G401 (cell line): Measurements from ENCODE around the gene EHMT1. TPM values are rescaled to one million over a fixed set of nuclear protein-coding genes. Genes with fewer than 3 reads are reported as not detected.

Experiments
- DNase-seq: peaks from one replicate; pipeline ENCODE4 v3.0.0-alpha.2; 2015; ENCODE audit warnings: low spot score
- in situ Hi-C: cut with HindIII; loops from 2 replicates; pipeline ENCODE4 v1.10.0; 2016; ENCODE audit warnings: low sequenced_read_pairs, mixed read lengths
- total RNA-seq: library from RNA; depleted of rRNA; stranded (reverse); fragments of >200 nt; shearing (Covaris generic); gene quantifications from 2 replicates; pipeline ENCODE4 v1.2.3, GENCODE V29; 2014

Gene EHMT1
- total RNA-seq, 1 experiment from 2014 or later: 97.4 TPM

DNA sequence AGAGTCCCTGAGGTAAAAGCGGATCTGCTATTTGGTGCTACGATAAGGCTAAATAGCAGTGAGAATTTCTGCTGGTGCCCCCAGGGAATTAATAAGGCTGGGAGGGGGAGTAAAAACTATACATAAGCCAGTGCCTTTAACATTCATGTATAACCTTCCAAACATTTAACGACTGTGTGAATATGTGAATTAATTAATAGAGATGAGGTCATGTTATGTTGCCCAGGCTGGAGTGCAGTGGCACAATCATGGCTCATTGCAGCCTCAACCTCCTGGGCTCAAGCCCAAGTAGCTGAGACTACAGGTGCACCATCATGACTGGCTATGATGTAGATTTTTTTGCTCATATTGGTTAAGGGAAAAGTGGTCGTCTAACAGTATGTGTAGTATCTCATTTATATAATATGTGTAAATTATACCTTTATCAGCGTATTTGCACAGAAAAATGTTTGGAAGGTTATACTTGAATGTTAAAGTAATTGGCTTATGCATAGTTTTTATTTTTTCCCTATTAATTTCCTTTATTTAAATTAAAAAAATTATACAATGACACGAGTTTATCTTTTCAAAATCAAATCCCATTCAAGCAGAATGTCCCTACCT is 64.6 kb downstream of the EHMT1 start:
- DNase-seq: peak; percentile 35
- in situ Hi-C loops: no loop called here

DNA sequence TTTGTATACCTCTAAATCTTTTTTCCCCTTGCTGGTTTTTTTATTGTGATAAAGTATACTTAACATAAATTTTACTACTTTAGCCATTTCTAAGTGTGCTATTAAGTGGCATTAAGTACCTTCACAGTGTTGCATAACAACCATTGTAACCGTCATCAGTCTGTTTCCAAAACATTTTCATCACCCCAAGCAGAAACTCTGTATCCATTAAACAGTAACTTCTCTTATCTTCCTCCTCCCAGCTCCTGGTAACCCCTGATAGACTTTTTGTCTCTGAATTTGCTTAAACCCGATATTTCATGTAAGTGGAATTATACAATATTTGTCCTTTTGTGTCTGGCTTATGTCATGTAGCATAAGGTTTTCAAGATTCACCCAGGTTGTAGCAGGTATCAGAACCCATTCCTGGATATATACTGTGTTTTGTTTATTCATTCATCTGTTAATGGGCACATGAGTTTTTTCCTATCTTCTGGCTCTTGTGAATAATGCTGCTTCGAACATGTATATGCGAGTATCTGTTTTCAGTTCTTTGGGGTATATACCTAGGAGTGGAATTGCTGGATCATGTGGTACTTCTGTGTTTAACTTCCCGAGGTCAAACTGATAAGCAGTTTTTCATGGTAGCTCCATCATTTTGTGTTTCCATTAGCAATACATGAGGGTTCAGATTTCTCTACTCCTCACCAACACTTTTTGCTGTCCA is 66.4 kb downstream of the EHMT1 start:
- in situ Hi-C loops: no loop called here
- no peak for DNase-seq

DNA sequence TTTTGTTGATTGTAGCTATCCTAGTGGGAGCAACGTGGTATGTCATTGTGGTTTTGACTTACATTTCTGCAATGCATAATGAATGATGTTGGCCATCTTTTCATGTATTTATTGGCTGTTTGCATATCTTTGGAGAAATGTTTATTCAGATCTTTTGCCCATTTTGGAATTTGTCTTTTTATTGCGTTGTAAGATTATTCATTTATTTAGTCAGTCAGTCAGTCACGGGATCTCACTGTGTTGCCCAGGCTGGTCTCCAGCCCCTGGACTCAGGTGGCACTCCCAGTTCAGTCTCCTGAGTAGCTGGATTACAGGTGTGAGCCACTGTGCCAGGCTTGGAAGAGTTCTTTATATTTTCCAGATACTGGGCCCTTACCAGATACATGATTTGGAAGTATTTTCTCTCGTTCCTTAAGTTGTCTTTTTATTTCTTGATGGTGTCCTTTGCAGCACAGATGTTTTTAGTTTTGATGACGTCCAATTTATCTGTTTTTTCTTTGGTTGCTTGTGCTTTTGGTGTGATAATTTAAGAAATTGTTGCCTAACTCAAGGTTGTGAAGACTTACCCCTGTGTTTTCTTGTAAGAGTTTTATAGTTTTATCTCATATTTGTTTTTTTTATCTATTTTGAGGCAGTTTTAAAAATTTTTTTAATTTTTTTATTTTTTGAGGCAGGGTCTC is 67.1 kb downstream of the EHMT1 start:
- no peak for DNase-seq
- in situ Hi-C loops: no loop called here

DNA sequence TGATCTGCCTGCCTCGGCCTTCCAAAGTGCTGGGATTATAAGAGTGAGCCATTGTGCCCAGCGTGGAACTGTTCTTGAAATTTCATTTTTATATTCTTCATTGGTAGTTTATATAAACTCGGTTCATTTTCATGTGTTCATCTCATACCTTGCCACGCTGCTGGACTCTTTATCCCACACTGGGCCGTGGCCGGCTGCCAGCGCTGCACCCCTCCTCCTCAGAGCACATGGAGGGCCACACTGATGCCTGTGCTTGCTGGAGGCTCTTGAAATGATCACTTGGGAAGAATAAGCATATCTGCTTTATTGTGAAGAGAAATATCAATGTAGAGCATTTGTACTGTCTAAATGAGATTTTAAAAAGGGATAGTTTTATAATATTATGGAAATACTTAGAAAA is 69.5 kb downstream of the EHMT1 start:
- in situ Hi-C loops: no loop called here
- no peak for DNase-seq

DNA sequence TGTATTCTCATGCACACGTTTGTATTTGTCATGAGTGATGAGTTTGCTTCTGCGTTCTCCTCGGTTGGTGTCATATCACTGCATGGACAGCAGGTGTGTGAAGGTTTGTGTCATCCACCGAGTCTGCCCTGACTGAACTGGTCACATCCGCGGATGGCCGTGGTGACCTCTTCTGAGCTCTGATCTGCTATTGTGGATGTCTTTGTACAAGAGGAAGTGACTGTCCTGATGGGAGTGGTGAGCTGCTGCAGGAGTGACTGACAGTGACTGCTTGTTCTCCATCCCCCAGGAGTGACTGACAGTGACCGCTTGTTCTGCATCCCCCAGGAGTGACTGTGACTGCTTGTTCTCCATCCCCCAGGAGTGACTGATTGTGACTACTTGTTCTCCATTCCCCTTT is 69.9 kb downstream of the EHMT1 start:
- in situ Hi-C loops: no loop called here
- DNase-seq: peak; percentile 27

DNA sequence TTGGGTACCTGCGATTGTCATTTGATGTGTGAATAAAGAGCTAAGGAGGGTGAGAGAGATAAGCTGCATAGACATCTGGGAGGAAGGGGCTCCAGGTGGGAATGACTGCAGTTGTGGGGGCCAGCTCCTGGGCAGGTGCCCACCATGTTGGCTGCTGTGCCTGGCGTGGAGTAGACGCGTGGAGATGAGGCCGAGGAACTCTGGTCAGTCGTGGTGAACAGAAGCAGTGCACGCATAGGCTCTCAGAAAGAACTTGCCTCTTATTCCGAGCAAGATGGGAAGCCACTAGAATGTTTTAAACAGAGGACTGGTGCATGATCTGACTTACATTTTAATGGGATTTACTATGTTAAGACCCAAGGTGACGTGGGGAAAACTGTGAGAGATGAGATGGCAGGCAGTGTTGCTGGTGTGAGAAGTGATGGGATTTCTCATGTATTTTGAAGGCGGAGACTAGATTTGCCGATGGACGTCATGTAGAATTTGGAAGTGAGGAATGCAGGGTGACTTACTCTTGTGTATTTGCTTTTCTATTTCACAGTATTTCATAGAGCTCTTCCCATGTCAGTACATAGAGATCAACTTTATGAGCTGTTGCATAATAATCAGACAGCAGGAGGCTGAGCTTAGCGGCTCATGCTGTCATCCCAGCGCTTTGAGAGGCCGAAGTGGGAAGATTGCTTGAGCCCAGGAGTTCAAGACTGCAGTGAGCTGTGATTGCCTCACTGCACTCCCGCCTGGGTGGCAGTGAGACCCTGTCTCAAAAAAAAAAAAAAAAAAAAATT is 71.1 kb downstream of the EHMT1 start:
- in situ Hi-C loops: no loop called here

DNA sequence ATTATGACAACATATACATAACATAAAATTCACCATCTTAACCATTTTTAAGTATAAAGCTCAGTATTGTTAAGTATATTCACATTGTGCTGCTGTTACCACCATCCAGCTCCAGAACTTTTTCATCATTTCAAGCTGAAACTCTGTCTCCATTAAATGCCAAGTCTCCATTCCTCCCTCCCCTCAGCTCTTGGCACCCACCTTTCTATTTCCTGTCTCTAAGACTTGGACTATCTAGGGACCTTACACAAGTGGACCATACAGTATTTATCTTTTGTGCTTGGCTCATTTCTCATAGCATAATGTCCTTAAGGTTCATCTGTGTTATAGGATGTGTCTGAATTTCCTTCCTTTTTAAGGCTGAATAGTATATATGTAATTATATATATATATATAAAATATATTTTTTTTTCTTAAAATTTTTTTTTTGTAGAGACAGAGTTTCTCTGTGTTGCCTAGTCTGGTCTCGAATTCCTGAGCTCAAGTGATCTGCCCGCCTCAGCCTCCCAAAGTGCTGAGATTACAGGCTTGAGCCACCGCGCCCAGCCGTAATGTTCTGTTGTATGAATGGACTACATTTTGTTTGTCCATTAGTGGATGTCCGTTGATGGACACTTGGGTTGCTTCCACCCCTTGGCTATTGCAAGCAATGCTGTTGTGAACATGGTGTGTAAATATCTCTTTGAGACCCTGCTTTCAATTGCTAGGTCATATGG is 72.3 kb downstream of the EHMT1 start:
- in situ Hi-C loops: no loop called here

More for the DNA sequence above, 71.1 kb downstream of the EHMT1 start:
- peak; percentile 56 for DNase-seq

DNA sequence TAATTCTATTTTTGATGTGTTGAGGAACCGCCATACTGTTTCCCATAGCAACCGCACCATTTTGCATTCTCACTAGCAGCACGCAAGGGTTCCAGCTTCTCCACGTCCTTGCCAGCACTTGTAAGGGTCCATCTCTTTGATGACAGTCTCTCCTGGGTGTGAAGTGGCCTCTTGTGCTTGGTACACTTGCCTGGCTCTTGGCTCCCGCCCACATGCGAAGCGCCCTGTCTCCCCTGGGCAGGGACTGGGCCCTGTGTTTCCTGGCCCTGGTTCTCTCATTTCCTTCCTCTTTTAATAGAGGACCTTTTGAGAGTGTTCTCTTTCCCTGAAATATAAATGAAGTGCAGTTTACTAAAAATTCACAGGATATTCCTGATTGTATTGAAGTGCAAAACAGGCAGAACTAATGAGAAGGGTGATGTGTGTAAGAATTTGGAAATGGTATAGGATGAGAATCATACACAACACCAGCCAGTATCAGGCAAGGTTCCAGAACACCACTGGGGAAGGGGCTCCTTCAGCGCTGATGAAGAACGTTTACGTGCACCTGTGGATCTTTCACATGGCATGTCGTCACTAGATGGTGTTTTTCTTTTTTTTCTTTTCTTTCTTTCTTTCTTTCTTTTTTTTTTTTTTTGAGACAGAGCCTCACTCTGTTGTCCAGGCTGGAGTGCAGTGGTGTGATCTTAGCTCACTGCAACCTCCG is 73.0 kb downstream of the EHMT1 start:
- in situ Hi-C loops: no loop called here
- DNase-seq: no peak

More for the DNA sequence above, 72.3 kb downstream of the EHMT1 start:
- DNase-seq: no peak

DNA sequence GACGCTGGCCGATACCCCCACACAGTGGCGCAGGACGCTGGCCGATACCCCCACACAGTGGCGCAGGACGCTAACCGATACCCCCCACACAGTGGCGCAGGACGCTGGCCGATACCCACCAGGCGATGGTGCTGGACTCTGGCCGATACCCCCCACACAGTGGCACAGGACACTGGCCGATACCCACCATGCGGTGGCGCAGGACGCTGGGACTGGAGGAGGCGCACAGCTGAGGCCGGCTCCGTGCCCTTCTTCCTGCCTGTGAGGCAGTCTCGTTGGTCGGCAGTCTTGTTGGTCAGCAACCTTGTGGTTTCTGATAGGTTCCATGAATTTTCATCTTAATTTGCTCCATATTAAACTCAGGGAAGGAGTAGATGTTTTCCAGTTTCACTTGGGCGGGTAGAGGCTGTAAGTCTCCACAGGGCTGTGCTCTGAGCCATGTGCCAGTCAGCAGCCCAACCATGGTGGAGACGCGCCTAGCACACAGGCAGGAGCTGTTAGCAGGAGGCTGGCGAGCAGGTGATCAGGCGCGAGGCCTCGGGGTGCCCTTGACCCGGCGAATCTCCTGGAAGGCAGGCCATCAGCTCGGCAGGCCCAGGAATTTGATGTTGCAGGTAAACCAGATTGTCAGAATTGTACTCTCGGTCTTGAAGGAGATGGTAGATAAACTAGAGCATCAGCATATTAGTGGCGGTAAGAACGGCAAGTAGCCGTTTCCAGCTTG is 75.6 kb downstream of the EHMT1 start:
- in situ Hi-C loops: no loop called here
- DNase-seq: no peak

DNA sequence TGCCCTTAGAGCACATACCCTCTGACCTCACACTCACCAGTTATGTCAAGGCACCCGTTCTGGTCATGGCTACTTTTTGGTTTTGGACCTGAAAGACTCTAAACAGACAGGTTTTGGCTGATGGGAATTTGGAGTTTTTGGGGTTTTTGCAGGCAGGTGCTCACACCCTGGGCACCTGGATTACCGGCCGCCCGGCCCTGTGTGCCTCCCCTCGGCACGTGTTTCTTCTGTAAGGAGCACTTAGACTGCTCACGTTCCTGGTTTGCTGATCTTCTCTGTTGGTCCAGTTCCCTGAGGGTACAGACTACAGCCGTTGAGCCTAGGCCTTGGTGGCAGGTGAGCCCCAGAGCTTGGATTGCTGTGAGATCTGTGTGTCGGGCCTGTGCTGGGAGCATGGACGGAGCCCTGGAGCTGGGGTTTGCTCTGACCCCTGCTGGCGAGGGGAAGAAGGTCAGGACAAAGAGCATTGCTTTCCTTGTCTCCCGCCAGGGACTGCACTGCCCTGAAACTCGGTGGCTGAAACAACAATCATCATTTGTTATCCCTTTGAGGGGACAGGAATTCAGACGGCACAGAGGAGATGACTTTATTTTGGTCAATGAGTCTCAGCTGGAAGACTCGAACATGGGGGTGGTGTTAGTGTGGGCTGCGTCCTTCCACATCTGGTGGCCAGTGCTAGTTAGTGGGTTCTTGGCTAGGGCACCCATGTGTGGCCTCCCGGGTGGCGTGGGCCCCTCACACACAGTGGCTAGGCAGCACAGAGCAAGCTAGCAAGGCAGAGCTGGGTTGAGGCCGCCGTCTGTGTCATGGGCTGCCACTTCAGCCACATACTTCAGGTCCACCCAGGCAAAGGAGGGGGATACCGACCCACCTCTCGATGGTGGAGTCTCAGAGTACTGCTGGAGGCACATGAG is 76.4 kb downstream of the EHMT1 start:
- peak; percentile 44 for DNase-seq
- in situ Hi-C loops: loop anchor here (5.0 kb wide), 1 partner anchor 113 kb away; no protein-coding TSS in a partner anchor

DNA sequence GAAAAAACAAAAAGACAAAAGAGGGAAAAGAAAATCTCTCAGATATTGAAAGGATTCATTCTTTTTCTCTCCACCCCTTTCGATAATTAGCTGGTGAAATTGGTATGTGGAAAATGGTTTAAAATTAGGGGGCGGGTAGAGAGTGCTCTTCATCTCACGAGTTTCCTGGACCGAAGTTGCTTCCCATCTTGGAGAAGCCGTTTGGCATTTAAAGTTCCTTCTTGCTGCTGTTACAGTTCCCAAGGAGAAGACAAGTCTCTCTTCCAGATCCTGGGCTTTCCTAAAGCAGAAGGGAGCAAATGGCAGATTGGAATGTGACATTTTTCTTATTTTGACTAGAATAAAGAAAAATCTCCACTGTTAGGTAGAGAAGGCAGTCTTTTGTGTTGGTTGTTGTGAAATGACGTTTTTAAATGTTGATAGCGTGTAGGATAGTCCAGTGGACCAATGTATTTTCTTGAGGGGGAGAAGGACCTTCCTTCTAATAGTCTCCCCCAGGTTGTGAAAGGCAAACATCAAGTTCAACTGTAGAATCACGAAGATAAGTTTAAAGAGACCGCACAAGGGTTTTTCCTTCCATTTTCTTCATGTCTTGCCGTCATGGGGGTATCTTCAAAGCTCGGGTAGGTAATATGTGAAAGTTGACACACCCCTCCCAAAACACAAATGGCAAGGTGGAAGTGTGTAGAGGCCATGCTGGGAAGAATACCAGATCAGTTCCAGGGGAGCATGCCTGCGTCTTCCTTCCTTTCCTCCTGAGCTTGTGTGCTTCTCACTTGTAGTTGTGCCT is 77.5 kb downstream of the EHMT1 start:
- no peak for DNase-seq
- in situ Hi-C loops: loop anchor here (5.0 kb wide), 1 partner anchor 114 kb away; no protein-coding TSS in a partner anchor

DNA sequence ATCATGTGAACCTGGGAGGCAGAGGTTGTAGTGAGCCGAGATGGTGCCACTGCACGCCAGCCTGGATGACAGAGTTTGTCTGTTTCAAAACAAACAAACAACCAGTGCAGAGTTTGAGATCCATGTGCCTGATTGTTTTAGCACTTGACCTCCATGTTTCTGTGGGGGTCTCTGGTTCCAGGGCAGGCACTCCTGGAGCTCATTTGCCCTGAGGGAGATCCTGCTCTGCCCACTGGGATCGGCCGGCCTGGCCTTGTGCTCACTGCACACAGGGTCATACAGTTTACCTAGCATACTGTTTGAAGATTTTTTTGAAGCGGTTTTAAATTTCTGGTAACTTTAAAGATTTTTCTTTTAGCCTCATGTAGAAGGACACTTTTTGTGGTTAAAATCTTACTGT is 78.4 kb downstream of the EHMT1 start:
- DNase-seq: no peak
- in situ Hi-C loops: loop anchor here (5.0 kb wide), 1 partner anchor 115 kb away; no protein-coding TSS in a partner anchor

DNA sequence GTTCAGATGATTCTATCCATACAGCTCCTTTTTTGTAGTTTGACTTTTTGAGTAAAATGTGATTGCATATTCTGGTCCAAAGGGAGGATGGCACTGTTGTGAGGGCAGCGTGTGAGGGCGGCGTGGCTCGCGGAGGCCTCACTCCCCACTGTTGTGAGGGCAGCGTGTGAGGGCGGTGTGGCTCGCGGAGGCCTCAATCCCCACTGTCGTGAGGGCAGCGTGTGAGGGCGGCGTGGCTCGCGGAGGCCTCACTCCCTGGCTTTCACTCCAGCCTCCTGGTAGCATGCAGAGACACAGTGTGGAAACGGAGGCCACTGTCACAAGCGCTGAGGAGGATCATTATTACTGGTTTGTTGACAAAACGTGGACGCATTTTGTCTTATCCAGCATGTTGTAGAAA is 79.0 kb downstream of the EHMT1 start:
- in situ Hi-C loops: loop anchor here (5.0 kb wide), 1 partner anchor 116 kb away; no protein-coding TSS in a partner anchor
- DNase-seq: no peak

DNA sequence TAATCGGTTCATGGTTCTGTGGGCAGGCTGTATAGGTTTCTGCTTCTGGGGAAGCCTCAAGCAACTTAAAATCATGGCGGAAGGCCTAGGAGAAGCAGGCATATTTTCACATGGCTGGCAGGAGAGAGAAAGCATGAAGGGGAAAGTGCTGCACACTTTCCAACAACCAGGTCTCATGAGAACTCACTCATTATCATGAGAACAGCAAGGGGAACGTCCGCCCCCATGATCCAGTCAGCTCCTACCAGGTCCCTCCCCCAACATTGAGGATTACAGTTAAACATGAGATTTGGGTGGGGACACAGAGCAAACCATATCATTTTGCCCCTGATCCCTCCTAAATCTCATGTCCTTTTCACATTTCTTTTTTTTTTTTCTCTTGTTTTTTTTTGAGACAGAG is 82.1 kb downstream of the EHMT1 start:
- in situ Hi-C loops: no loop called here
- no peak for DNase-seq

DNA sequence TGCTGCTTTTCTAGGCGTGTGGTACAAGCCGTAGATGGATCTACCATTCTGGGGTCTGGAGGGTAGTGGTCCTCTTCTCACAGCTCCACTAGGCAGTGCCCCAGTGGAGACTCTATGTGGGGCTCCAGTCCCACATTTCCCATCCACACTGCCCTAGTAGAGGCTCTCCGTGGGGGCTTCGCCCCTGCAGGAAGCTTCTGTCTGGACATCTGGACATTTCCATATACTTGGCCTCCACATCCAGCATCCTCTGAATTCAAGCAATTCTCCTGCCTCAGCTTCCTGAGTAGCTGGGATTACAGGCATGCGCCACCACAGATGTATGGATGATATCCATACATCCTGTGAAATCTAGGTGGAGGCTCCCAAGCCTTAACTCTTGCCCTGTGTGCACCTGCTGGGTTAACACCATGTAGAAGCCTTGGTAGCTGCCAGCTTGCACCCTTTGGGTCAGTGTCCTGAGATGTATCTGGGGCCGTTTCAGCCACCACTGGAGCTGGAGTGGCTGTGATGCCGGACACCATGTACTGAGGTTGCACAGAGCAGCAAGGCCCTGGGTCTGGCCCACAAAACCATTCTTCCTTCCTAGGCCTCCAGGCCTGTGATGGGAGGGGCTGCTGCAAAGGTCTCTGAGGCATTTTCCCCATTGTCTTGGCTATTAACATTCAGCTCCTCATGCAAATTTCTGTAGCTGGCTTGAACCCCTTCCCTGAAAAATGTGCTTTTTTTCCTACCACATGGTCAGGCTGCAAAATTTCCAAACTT is 84.0 kb downstream of the EHMT1 start:
- no peak for DNase-seq
- in situ Hi-C loops: no loop called here
